ENCODE measurements around the gene PCID2.

The PCID2 gene

DNA sequence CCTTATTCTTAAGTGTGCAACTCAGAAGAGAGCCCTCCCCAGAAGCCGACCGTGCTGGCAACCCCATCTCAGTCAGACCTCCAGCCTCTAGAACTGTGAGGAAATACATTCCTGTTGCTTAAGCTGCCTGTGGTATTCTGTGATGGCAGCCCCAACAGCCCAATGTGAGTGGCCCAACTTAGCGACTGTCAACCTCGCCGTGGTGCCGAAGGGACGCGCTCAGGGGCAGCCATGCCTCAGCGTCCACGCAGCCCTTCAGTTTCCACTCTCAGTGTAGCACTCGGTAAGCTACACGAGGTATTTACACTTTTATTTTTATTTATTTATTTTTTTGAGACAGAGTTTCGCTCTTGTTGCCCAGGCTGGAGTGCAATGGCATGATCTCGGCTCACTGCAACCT lies 31.6 kb downstream of the PCID2 start:
- no peak overlapping the region for H3K27ac ChIP-seq
- no peaks in the 10 kb centered on the region for H3K27me3 ChIP-seq (ENCODE audit: control insufficient read depth, insufficient read depth, low read length)
- no peaks in the 10 kb centered on the region for H3K79me2 ChIP-seq
- H3K9ac ChIP-seq = no peak overlapping the region
- TF ChIP-seq CTCF (IDR thresholded peaks at IDR 0.05) = no peak
- H3K4me2 ChIP-seq (ENCODE audit: low read length) = no peak overlapping the region
- H3K4me1 ChIP-seq = no peaks in the 10 kb centered on the region
- H3K36me3 ChIP-seq (ENCODE audit: control insufficient read depth, insufficient read depth, low read length) = no peaks in the 10 kb centered on the region
- H3K9me3 ChIP-seq (ENCODE audit: control insufficient read depth, low read length) = no peaks in the 10 kb centered on the region
- H2AFZ ChIP-seq = no peak overlapping the region
- H3K4me3 ChIP-seq (ENCODE audit: low read depth, low read length) = no peak overlapping the region

DNA sequence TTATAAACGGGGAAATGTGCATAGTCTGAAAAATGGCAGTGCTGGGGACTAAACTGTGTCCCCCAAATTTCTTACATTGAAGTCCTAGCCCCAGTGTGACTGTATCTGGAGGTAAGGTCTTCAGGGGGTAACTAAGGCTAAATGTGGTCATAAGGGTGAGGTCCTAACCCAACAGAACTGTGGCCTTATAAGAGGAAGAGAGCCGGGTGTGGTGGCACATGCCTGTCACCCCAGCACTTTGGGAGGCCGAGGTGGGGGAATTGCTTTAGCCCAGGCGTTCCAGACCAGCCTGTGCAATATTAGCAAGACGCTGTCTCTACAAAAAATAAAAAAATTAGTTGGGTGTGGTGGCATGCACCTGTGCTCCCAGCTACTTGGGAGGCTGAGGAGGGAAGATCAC lies 32.2 kb downstream of the PCID2 start:
- no peak for TF ChIP-seq CTCF (IDR thresholded peaks at IDR 0.05)
- H3K36me3 ChIP-seq (ENCODE audit: control insufficient read depth, insufficient read depth, low read length) = no peaks in the 10 kb centered on the region

DNA sequence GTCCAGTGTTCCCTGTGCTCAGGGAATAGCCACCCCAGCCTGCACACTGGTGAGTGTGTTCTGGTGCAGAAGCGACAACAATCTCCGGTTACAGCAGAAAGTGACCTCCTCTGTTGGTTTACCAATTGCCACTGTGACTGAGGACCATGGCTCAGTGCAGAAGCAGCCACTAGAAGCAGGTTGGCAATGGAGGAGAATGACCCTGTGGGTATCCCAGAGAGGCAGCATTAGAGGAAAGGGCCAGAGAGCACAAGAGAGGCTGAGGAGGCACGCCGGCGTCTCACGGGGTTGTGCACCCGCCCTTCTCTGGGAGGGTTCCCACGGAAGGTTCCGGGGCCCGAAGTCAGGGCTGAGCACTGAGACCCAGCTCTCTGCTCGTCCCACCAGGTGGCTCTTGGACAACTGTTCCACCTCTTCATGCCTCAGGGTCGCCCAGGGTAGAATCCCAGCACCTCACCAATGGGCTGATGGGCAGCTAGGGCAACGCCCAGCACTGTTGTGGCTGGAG lies 36.0 kb downstream of the PCID2 start:
- H3K27me3 ChIP-seq (ENCODE audit: control insufficient read depth, insufficient read depth, low read length) = no peaks in the 10 kb centered on the region
- no peaks in the 10 kb centered on the region for H3K9me3 ChIP-seq (ENCODE audit: control insufficient read depth, low read length)
- no peaks in the 10 kb centered on the region for H3K4me1 ChIP-seq
- H3K9ac ChIP-seq = no peak overlapping the region
- no peak overlapping the region for H2AFZ ChIP-seq
- no peak for TF ChIP-seq CTCF (IDR thresholded peaks at IDR 0.05)
- no peak overlapping the region for H3K27ac ChIP-seq
- H3K79me2 ChIP-seq = no peaks in the 10 kb centered on the region
- H3K36me3 ChIP-seq (ENCODE audit: control insufficient read depth, insufficient read depth, low read length) = no peaks in the 10 kb centered on the region
- H3K4me2 ChIP-seq (ENCODE audit: low read length) = no peak overlapping the region
- H3K4me3 ChIP-seq (ENCODE audit: low read depth, low read length) = no peak overlapping the region

More for the DNA sequence above, 32.2 kb downstream of the PCID2 start:
- no peaks in the 10 kb centered on the region for H3K9me3 ChIP-seq (ENCODE audit: control insufficient read depth, low read length)
- H3K27me3 ChIP-seq (ENCODE audit: control insufficient read depth, insufficient read depth, low read length) = no peaks in the 10 kb centered on the region
- no peak overlapping the region for H3K4me3 ChIP-seq (ENCODE audit: low read depth, low read length)
- H3K4me2 ChIP-seq (ENCODE audit: low read length) = no peak overlapping the region
- no peaks in the 10 kb centered on the region for H3K4me1 ChIP-seq
- no peak overlapping the region for H3K27ac ChIP-seq
- H2AFZ ChIP-seq = no peak overlapping the region
- H3K79me2 ChIP-seq = no peaks in the 10 kb centered on the region
- H3K9ac ChIP-seq = no peak overlapping the region

- H3K79me2 ChIP-seq = no peaks in the 10 kb centered on the region
- no peaks in the 10 kb centered on the region for H3K36me3 ChIP-seq (ENCODE audit: control insufficient read depth, insufficient read depth, low read length)
- no peak overlapping the region for H3K27ac ChIP-seq
- no peak overlapping the region for H3K4me2 ChIP-seq (ENCODE audit: low read length)
- no peak overlapping the region for H3K4me3 ChIP-seq (ENCODE audit: low read depth, low read length)
- no peak overlapping the region for H2AFZ ChIP-seq
- H3K27me3 ChIP-seq (ENCODE audit: control insufficient read depth, insufficient read depth, low read length) = no peaks in the 10 kb centered on the region
- no peak overlapping the region for H3K9ac ChIP-seq
- no peak for TF ChIP-seq CTCF (IDR thresholded peaks at IDR 0.05)
- no peaks in the 10 kb centered on the region for H3K9me3 ChIP-seq (ENCODE audit: control insufficient read depth, low read length)
- no peaks in the 10 kb centered on the region for H3K4me1 ChIP-seq
Measured at GRCh38 chr13:113171250-113172125, 37.0 kb downstream of the PCID2 start.

Data from parathyroid adenoma (tissue), 2 donors.